Activated CD4-positive, CD25-positive, alpha-beta regulatory T cell treated with anti-CD3 and anti-CD28 coated beads, Interleukin-2, amount 50 U/mL, for 24 hours (primary cell): ENCODE results near the gene PRKG1.
"Not testable (repeated sequence)": the region's sequence is repeated elsewhere in the genome, so short reads cannot be mapped to it uniquely, and the experiment has no call there.

Experiments used
- ATAC-seq, 2 donors: fragments of 150-1000 bp; cut with Tn5 transposase; one replicate each; pipeline ENCODE4 v1.10.0; 2021; ENCODE audit warnings: mild to moderate bottlenecking in 1 of 2, moderate library complexity in 1 of 2

Gene PRKG1

GRCh38 chr10:51542853-51543252 is 468.6 kb downstream of the PRKG1 start:
- ATAC-seq: no peak

GRCh38 chr10:51544933-51545332 is 470.6 kb downstream of the PRKG1 start:
- ATAC-seq: no peak

- ATAC-seq: no peak
These were observed 473.7 kb downstream of the PRKG1 start for GRCh38 chr10:51547941-51548340.

GRCh38 chr10:51552879-51553278 is 478.6 kb downstream of the PRKG1 start:
- ATAC-seq: no peak

GRCh38 chr10:51564896-51565510 is 490.7 kb downstream of the PRKG1 start:
- no peak for ATAC-seq

- ATAC-seq: no peak
These were observed 493.0 kb downstream of the PRKG1 start for GRCh38 chr10:51567271-51567670.

GRCh38 chr10:51569467-51569866 is 495.2 kb downstream of the PRKG1 start:
- ATAC-seq: no peak

GRCh38 chr10:51574248-51575048 is 500.2 kb downstream of the PRKG1 start:
- no peak for ATAC-seq

GRCh38 chr10:51581196-51581595 is 506.9 kb downstream of the PRKG1 start:
- not testable (repeated sequence) for ATAC-seq

GRCh38 chr10:51583976-51584375 is 509.7 kb downstream of the PRKG1 start:
- ATAC-seq: no peak

- no peak for ATAC-seq
These were observed 511.5 kb downstream of the PRKG1 start for GRCh38 chr10:51585742-51586141.

- ATAC-seq: no peak
These were observed 514.7 kb downstream of the PRKG1 start for GRCh38 chr10:51588984-51589383.

GRCh38 chr10:51590818-51591217 is 516.5 kb downstream of the PRKG1 start:
- no peak for ATAC-seq

GRCh38 chr10:51596695-51597094 is 522.4 kb downstream of the PRKG1 start:
- ATAC-seq: no peak

- ATAC-seq: no peak
These were observed 525.4 kb downstream of the PRKG1 start for GRCh38 chr10:51599647-51600046.

GRCh38 chr10:51602326-51602725 is 528.0 kb downstream of the PRKG1 start:
- no peak for ATAC-seq

GRCh38 chr10:51604579-51604978 is 530.3 kb downstream of the PRKG1 start:
- ATAC-seq: no peak

- ATAC-seq: no peak
These were observed 532.7 kb downstream of the PRKG1 start for GRCh38 chr10:51606825-51607462.

- ATAC-seq: no peak
These were observed 533.2 kb downstream of the PRKG1 start for GRCh38 chr10:51607463-51607835.

GRCh38 chr10:51608211-51608610 is 533.9 kb downstream of the PRKG1 start:
- no peak for ATAC-seq

GRCh38 chr10:51615764-51616298 is 541.5 kb downstream of the PRKG1 start:
- no peak for ATAC-seq

- no peak for ATAC-seq
These were observed 543.4 kb downstream of the PRKG1 start for GRCh38 chr10:51617576-51618235.

GRCh38 chr10:51619365-51619764 is 545.1 kb downstream of the PRKG1 start:
- no peak for ATAC-seq
